HepG2 (cell line): ENCODE results near the gene RHBDD1. TPM values are rescaled to one million over a fixed set of nuclear protein-coding genes. Genes with fewer than 3 reads are reported as not detected.

Experiments used
- BHLHE40 ChIP-seq: IDR thresholded peaks from 2 replicates; pipeline ENCODE4 v1.6.1; 2011; ENCODE audit warnings: low read length, improper control_type of control experiment
- GFI1 ChIP-seq: sonication (generic); formaldehyde crosslinking; IDR thresholded peaks from 2 replicates; pipeline ENCODE4 v1.5.0; 2020; ENCODE audit warnings: missing genetic modification reagents, mild to moderate bottlenecking, borderline replicate concordance
- HMGXB4 ChIP-seq, 2 experiments: sonication (generic) in 1 of 2; formaldehyde crosslinking in 1 of 2; IDR thresholded peaks; 2 replicates each; pipeline versions ENCODE4 v1.4.0 to v1.6.1; 2018 to 2020; ENCODE audit warnings: missing genetic modification reagents in 2 of 2, borderline replicate concordance in 1 of 2, low read depth in 1 of 2, mild to moderate bottlenecking in 1 of 2, missing biosample characterization in 1 of 2
- IKZF4 ChIP-seq: sonication (generic); formaldehyde crosslinking; IDR thresholded peaks from 2 replicates; pipeline ENCODE4 v1.5.1; 2020; ENCODE audit warnings: borderline replicate concordance, mild to moderate bottlenecking, low read depth, missing genetic modification reagents; ENCODE audit errors: not compliant biosample characterization
- MTF2 ChIP-seq: sonication (generic); formaldehyde crosslinking; IDR thresholded peaks from 2 replicates; pipeline ENCODE4 v1.5.0; 2020; ENCODE audit warnings: missing genetic modification reagents, borderline replicate concordance
- POGK ChIP-seq: sonication (generic); formaldehyde crosslinking; conservative IDR thresholded peaks from 2 replicates; pipeline ENCODE4 v1.8.0; 2022; ENCODE audit warnings: mild to moderate bottlenecking, moderate library complexity, missing genetic modification reagents
- TGIF2 ChIP-seq: IDR thresholded peaks from 2 replicates; pipeline ENCODE4 v1.6.1; 2016; ENCODE audit warnings: control low read depth, missing compliant biosample characterization
- ZNF337 ChIP-seq: sonication (generic); formaldehyde crosslinking; IDR thresholded peaks from 2 replicates; pipeline ENCODE4 v1.5.1; 2020; ENCODE audit warnings: missing genetic modification reagents, low read depth, mild to moderate bottlenecking, borderline replicate concordance
- ZNF564 ChIP-seq: sonication (generic); formaldehyde crosslinking; IDR thresholded peaks from 2 replicates; pipeline ENCODE4 v1.8.1; 2023; ENCODE audit warnings: mild to moderate bottlenecking, missing genetic modification reagents
- ZNF790 ChIP-seq: sonication (generic); formaldehyde crosslinking; IDR thresholded peaks from 2 replicates; pipeline ENCODE4 v1.8.0; 2022; ENCODE audit warnings: missing genetic modification reagents, mild to moderate bottlenecking, borderline replicate concordance
- ZNF816 ChIP-seq: sonication (generic); formaldehyde crosslinking; IDR thresholded peaks from 2 replicates; pipeline ENCODE4 v1.8.0; 2022; ENCODE audit warnings: missing genetic modification reagents, mild to moderate bottlenecking, borderline replicate concordance
- ZNF850 ChIP-seq: sonication (generic); formaldehyde crosslinking; conservative IDR thresholded peaks from 2 replicates; pipeline ENCODE4 v1.9.0; 2021; ENCODE audit warnings: mild to moderate bottlenecking, missing genetic modification reagents
- ZSCAN12 ChIP-seq: sonication (generic); formaldehyde crosslinking; IDR thresholded peaks from 2 replicates; pipeline ENCODE4 v1.9.0; 2021; ENCODE audit warnings: mild to moderate bottlenecking, missing genetic modification reagents
- polyA plus RNA-seq, 8 experiments: library from polyadenylated mRNA; depleted of rRNA in 3 of 8; stranded (reverse) in 7 of 8; unstranded in 1 of 8; fragments of >200 nt; fragmentation: Illumina TruSeq in 4 of 8; extraction: Trizol in 4 of 8; gene quantifications; 2 replicates each; pipeline versions ENCODE4 v1.2.1 to v1.2.3, GENCODE V29; 2011 to 2016; ENCODE audit warnings: low read depth in 4 of 8, missing spikeins in 1 of 8, mixed read lengths in 1 of 8; ENCODE audit not compliant: insufficient read depth in 1 of 8
- total RNA-seq, 5 experiments: library from RNA; depleted of rRNA; stranded (reverse); fragments of >200 nt; fragmentation: Illumina TruSeq; extraction: Trizol; gene quantifications; 2 replicates each; pipeline ENCODE4 v1.2.3, GENCODE V29; 2016; ENCODE audit warnings: low read depth in 1 of 5
- TF ChIP-seq, protein P1 (sequence below): sonication (generic); formaldehyde crosslinking; IDR thresholded peaks from 2 replicates; pipeline ENCODE4 v1.4.0; 2020; ENCODE audit warnings: missing genetic modification reagents
- TF ChIP-seq, protein P2 (sequence below): sonication (generic); formaldehyde crosslinking; IDR thresholded peaks from 2 replicates; pipeline ENCODE4 v1.8.0; 2022; ENCODE audit warnings: low read depth, missing genetic modification reagents
- TF ChIP-seq, protein P3 (sequence below): sonication (generic); formaldehyde crosslinking; IDR thresholded peaks from 2 replicates; pipeline ENCODE4 v1.5.0; 2020; ENCODE audit warnings: mild to moderate bottlenecking, low read depth, missing genetic modification reagents, borderline replicate concordance
- TF ChIP-seq, protein P4 (sequence below): IDR thresholded peaks from 2 replicates; pipeline ENCODE4 v1.6.1; 2016; ENCODE audit warnings: control low read depth

Gene RHBDD1
- total and polyA plus RNA-seq, 2 of the 13 experiments (the other 11 are each of a cell fraction or from before 2014, with no cell fraction given): 8.2 to 9.5 TPM

DNA sequence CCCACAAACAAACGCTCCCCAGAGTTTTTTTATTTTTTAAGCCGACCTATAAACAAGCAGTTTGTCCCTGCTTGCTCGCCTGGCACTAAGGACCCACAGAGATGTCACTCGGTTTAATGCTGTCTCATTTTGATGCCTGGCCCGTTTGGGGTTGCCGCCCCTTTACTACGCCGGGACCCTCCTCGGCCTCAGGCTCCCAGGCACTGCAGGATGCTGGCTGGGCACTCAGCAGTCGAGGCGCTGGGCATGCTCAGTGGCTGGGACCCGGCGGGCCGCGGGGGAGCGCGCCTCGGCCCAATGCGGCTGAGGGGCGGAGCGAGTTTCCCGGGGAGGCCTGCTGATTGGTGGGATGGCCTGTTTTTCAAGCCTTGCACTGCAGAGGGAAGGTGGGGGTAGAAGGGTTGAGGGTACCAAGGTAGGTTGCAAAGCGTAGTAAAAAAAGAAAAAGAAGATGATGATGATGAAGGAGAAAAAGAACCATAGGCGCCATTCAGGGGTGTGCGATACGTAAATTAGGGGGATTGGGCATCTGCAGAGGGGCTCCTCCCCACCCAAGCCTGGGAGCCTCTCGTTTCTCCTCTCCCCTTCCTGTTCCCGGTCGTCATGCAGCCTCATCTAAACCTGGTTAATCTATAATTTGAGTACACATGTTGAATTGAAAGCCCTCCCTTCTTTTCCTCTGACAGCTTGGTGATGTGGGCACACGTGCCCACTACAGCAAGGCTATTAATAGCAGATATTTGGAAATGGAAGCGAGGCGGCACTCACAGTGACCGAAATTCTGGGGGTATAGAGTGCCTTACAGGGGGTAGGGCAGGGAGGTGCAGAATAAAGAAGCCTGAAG, 34.7 kb upstream of the RHBDD1 start (continued):
- TF ChIP-seq, protein P1, sequence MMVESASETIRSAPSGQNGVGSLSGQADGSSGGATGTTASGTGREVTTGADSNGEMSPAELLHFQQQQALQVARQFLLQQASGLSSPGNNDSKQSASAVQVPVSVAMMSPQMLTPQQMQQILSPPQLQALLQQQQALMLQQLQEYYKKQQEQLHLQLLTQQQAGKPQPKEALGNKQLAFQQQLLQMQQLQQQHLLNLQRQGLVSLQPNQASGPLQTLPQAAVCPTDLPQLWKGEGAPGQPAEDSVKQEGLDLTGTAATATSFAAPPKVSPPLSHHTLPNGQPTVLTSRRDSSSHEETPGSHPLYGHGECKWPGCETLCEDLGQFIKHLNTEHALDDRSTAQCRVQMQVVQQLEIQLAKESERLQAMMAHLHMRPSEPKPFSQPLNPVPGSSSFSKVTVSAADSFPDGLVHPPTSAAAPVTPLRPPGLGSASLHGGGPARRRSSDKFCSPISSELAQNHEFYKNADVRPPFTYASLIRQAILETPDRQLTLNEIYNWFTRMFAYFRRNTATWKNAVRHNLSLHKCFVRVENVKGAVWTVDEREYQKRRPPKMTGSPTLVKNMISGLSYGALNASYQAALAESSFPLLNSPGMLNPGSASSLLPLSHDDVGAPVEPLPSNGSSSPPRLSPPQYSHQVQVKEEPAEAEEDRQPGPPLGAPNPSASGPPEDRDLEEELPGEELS: peak; percentile 30; the same call in 1 of the 2 replicates
- TF ChIP-seq ZNF850 (CRISPR knock-in tag) (no peak), ZNF790 (CRISPR knock-in tag) (no peak), TGIF2 (peak; percentile 99), BHLHE40 (peak; percentile 85), HMGXB4 (CRISPR knock-in tag; IDR thresholded peaks at IDR 0.05; ENCODE audit: borderline replicate concordance in 1 of 2, low read depth in 1 of 2) (no peak; a peak in 1 of 4 replicates), MTF2 (CRISPR knock-in tag) (no peak), ZNF337 (no peak), ZSCAN12 (CRISPR knock-in tag) (no peak), ZNF816 (CRISPR knock-in tag) (no peak), ZNF564 (no peak), POGK (no peak), GFI1 (CRISPR knock-in tag) (no peak; the same call in 1 of the 2 replicates), IKZF4 (no peak)
- TF ChIP-seq, protein P2, sequence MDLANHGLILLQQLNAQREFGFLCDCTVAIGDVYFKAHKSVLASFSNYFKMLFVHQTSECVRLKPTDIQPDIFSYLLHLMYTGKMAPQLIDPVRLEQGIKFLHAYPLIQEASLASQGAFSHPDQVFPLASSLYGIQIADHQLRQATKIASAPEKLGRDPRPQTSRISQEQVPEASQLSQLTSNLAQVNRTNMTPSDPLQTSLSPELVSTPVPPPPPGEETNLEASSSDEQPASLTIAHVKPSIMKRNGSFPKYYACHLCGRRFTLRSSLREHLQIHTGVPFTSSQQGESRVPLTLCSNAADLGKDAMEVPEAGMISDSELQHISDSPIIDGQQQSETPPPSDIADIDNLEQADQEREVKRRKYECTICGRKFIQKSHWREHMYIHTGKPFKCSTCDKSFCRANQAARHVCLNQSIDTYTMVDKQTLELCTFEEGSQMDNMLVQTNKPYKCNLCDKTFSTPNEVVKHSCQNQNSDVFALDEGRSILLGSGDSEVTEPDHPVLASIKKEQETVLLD: no peak
- TF ChIP-seq, protein P3, sequence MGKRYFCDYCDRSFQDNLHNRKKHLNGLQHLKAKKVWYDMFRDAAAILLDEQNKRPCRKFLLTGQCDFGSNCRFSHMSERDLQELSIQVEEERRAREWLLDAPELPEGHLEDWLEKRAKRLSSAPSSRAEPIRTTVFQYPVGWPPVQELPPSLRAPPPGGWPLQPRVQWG (CRISPR knock-in tag): no peak
- TF ChIP-seq, protein P4, sequence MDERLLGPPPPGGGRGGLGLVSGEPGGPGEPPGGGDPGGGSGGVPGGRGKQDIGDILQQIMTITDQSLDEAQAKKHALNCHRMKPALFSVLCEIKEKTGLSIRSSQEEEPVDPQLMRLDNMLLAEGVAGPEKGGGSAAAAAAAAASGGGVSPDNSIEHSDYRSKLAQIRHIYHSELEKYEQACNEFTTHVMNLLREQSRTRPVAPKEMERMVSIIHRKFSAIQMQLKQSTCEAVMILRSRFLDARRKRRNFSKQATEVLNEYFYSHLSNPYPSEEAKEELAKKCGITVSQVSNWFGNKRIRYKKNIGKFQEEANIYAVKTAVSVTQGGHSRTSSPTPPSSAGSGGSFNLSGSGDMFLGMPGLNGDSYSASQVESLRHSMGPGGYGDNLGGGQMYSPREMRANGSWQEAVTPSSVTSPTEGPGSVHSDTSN (CRISPR knock-in tag): peak; percentile 92
